Ovary (tissue), 3 donors: ENCODE data around the gene RASGRP3.

Source experiments
- EP300 ChIP-seq: sonication (generic); formaldehyde crosslinking; IDR thresholded peaks from one replicate; pipeline ENCODE4 v1.6.1; 2017; ENCODE audit warnings: antibody characterized with exemption
- POLR2A ChIP-seq: fragments of 450-650 bp; IDR thresholded peaks from one replicate; pipeline ENCODE4 v1.6.1; 2017; ENCODE audit warnings: antibody characterized with exemption, mild to moderate bottlenecking, moderate library complexity
- TF ChIP-seq, protein P1 (sequence below), 3 donors: fragments of 450-650 bp in 2 of 3; fragments of 200-600 bp in 1 of 3; IDR thresholded peaks; one replicate each; pipeline versions ENCODE4 v1.5.1 to v1.8.0; 2016 to 2022; ENCODE audit warnings: antibody characterized with exemption in 3 of 3, mild to moderate bottlenecking in 1 of 3
- donor health status: DM: no; HTN: no; CAD: no.

DNA sequence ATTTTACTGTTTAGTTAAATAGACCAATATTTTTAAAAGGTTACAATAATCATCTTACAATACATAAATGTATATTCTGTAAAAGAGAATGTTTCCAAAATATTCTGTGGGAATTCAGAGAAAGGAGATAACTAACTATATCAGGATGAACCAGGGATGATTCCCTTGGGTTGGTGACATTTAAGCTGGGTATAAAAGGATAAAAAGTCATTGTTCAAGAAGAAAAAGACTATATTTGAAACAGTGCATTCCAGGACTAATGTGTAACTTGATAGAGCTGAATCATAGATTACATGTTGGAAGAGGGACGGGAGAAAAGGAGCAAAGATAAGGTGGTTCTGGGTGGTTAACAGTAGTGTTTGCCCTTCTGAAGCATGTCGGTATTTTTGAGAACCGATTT lies 10.1 kb downstream of the RASGRP3 start:
- TF ChIP-seq, protein P1, sequence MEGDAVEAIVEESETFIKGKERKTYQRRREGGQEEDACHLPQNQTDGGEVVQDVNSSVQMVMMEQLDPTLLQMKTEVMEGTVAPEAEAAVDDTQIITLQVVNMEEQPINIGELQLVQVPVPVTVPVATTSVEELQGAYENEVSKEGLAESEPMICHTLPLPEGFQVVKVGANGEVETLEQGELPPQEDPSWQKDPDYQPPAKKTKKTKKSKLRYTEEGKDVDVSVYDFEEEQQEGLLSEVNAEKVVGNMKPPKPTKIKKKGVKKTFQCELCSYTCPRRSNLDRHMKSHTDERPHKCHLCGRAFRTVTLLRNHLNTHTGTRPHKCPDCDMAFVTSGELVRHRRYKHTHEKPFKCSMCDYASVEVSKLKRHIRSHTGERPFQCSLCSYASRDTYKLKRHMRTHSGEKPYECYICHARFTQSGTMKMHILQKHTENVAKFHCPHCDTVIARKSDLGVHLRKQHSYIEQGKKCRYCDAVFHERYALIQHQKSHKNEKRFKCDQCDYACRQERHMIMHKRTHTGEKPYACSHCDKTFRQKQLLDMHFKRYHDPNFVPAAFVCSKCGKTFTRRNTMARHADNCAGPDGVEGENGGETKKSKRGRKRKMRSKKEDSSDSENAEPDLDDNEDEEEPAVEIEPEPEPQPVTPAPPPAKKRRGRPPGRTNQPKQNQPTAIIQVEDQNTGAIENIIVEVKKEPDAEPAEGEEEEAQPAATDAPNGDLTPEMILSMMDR (IDR thresholded peaks at IDR 0.05): no peak
- TF ChIP-seq POLR2A (no peak), EP300 (no peak)
